Measurements from ENCODE around the gene FAM161A. TPM values are rescaled to one million over a fixed set of nuclear protein-coding genes. Genes with fewer than 3 reads are reported as not detected.
"Not testable (repeated sequence)": the region's sequence is repeated elsewhere in the genome, so short reads cannot be mapped to it uniquely, and the experiment has no call there.

Gene FAM161A
- total and polyA plus RNA-seq, 2 experiments from 2014 or later: 16.2 to 27.4 TPM

DNA sequence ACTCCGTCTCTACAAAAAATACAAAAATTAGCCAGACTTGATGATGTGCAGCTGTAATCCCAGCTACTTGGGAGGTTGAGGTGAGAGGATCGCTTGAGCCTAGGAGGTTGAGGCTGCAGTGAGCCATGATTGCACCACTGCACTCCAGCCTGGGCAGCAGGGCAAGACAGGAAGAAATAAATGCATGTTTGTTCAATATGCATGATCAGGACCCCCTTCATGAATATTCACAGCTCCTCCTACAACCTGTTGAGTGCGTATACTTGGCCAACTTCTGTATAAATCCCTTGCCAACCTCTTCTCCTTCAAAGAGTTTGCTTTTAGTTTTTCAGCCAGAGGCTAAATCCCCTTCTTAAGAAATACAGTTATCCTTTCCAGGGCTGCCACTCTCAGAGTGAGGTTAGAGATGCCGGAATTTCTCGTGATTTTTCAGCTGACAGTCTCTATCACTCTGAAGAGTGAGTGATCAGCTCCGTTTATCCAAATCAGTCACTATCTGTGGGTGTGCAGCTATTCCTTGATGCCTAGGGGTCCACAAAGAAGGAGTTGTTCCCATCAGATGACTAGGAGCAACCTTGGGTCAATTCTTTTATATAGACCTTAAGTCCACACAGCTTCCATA is 39.2 kb downstream of the FAM161A start (continued):
- TF ChIP-seq POLR2AphosphoS5 (IDR thresholded peaks at IDR 0.05; ENCODE audit: low read depth) (no peak), NANOG (IDR thresholded peaks at IDR 0.05; ENCODE audit: borderline replicate concordance) (no peak), ZNF114 (CRISPR knock-in tag; IDR thresholded peaks at IDR 0.05) (no peak), CREB1 (CRISPR knock-in tag; IDR thresholded peaks at IDR 0.05; ENCODE audit: low read depth) (no peak), STAT1 (IDR thresholded peaks at IDR 0.05; ENCODE audit: unreplicated experiment) (no peak)
- TF ChIP-seq, protein P1, sequence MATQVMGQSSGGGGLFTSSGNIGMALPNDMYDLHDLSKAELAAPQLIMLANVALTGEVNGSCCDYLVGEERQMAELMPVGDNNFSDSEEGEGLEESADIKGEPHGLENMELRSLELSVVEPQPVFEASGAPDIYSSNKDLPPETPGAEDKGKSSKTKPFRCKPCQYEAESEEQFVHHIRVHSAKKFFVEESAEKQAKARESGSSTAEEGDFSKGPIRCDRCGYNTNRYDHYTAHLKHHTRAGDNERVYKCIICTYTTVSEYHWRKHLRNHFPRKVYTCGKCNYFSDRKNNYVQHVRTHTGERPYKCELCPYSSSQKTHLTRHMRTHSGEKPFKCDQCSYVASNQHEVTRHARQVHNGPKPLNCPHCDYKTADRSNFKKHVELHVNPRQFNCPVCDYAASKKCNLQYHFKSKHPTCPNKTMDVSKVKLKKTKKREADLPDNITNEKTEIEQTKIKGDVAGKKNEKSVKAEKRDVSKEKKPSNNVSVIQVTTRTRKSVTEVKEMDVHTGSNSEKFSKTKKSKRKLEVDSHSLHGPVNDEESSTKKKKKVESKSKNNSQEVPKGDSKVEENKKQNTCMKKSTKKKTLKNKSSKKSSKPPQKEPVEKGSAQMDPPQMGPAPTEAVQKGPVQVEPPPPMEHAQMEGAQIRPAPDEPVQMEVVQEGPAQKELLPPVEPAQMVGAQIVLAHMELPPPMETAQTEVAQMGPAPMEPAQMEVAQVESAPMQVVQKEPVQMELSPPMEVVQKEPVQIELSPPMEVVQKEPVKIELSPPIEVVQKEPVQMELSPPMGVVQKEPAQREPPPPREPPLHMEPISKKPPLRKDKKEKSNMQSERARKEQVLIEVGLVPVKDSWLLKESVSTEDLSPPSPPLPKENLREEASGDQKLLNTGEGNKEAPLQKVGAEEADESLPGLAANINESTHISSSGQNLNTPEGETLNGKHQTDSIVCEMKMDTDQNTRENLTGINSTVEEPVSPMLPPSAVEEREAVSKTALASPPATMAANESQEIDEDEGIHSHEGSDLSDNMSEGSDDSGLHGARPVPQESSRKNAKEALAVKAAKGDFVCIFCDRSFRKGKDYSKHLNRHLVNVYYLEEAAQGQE (IDR thresholded peaks at IDR 0.05; ENCODE audit: unreplicated experiment): no peak

DNA sequence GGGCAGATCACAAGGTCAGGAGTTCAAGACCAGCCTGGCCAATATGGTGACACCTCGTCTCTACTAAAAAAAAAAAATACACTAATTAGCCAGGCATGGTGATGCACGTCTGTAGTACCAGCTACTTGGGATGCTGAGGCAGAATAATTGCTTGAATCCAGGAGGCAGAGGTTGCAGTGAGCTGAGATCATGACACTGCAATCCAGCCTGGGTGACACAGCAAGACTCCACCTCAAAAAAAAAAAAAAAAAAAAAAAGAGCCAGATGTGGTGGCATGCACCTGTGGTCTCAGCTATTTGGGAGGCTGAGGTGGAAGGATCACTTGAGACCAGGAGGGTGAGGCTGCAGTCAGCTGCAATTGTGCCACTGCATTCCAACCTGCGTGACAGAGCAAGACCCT is 40.5 kb downstream of the FAM161A start:
- H3K27ac ChIP-seq (ENCODE audit: low read depth); H3K79me2 ChIP-seq (replicated peaks; ENCODE audit: insufficient read depth); H3K27me3 ChIP-seq (ENCODE audit: insufficient read depth); H3K4me1 ChIP-seq (ENCODE audit: insufficient read depth); H3K36me3 ChIP-seq (ENCODE audit: insufficient read depth); H3K9me2 ChIP-seq (ENCODE audit: insufficient read depth); H3K4me3 Mint-ChIP-seq; DNase-seq (ENCODE audit: low spot score); H3K4me3 ChIP-seq; ATAC-seq; H3F3A ChIP-seq (replicated peaks; ENCODE audit: low read depth); H4K20me1 ChIP-seq (replicated peaks; ENCODE audit: insufficient read depth); H3K27ac Mint-ChIP-seq; H3K4me1 Mint-ChIP-seq; H3K27me3 Mint-ChIP-seq (ENCODE audit: insufficient read depth, low read depth, poor library complexity); H2AFZ ChIP-seq; H3K4me2 ChIP-seq; H3K36me3 Mint-ChIP-seq (ENCODE audit: low read depth); H3K9me3 Mint-ChIP-seq: not testable (repeated sequence)

DNA sequence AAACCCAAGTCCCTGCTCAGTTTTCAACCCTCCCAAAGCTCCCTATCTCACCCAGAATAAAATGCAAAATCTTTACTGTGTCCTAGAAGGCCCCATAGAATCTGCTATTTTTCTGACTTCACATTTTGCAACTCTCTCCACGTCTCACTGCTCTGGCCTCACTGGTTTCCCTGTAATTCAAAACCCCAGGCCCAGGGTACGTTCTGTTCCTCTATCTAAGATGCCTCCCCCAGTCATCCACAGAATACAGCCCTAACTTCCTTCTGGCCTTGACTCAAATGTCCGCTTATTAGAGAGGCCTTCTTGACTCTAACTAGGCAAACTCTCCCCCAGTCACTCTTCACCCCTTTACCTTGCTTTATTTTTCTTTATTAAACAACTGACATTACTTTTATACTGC is 42.0 kb downstream of the FAM161A start:
- H3K4me3 Mint-ChIP-seq: no peak overlapping the region
- H3K4me1 ChIP-seq (ENCODE audit: insufficient read depth): no peaks in the 10 kb centered on the region
- peaks cover 4% of the 10 kb centered on the region for H3K4me1 Mint-ChIP-seq
- no peak overlapping the region for H3K27ac ChIP-seq (ENCODE audit: low read depth)
- H3K4me3 ChIP-seq: no peak overlapping the region
- H3K9me2 ChIP-seq (ENCODE audit: insufficient read depth): no peaks in the 10 kb centered on the region
- no peaks in the 10 kb centered on the region for H3K36me3 Mint-ChIP-seq (ENCODE audit: low read depth)
- H4K20me1 ChIP-seq (replicated peaks; ENCODE audit: insufficient read depth): no peaks in the 10 kb centered on the region
- no peak overlapping the region for H3K27ac Mint-ChIP-seq
- H3K27me3 ChIP-seq (ENCODE audit: insufficient read depth): no peaks in the 10 kb centered on the region
- H3F3A ChIP-seq (replicated peaks; ENCODE audit: low read depth): no peaks in the 10 kb centered on the region
- no peak for TF ChIP-seq ZNF331 (CRISPR knock-in tag; IDR thresholded peaks at IDR 0.05; ENCODE audit: low read depth)
- TF ChIP-seq EZH2 (IDR thresholded peaks at IDR 0.05; ENCODE audit: low read depth, unreplicated experiment): no peak
- TF ChIP-seq CREB1 (CRISPR knock-in tag; IDR thresholded peaks at IDR 0.05; ENCODE audit: low read depth): no peak
- no peak for TF ChIP-seq STAT1 (IDR thresholded peaks at IDR 0.05; ENCODE audit: unreplicated experiment)
- H3K36me3 ChIP-seq (ENCODE audit: insufficient read depth): no peaks in the 10 kb centered on the region
- H3K4me2 ChIP-seq: no peak overlapping the region
- H3K27me3 Mint-ChIP-seq (ENCODE audit: insufficient read depth, low read depth, poor library complexity): peaks cover 10% of the 10 kb centered on the region
- no peaks in the 10 kb centered on the region for H3K79me2 ChIP-seq (replicated peaks; ENCODE audit: insufficient read depth)
- no peaks in the 10 kb centered on the region for H3K9me3 Mint-ChIP-seq
- no peak for DNase-seq (ENCODE audit: low spot score)
- ATAC-seq: no peak
- no peak overlapping the region for H2AFZ ChIP-seq

DNA sequence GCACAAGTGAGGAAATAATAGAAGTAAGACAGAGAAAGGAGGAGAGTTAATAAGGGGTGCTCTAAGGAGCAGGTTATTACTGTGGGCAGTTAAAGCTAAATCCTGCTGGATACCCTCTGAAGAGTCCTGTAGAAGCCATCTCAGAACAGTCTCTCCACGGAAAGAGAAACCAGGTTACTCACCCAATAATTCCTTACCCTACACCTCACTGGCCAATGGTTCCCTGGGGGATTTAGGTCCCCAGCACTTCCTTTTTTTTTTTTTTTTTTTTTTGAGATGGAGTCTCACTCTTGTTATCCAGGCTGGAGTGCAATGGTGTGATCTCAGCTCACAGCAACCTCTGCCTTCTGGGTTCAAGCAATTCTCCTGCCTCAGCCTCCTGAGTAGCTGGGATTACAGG is 43.7 kb downstream of the FAM161A start:
- not testable (repeated sequence) for H3K27me3 ChIP-seq (ENCODE audit: insufficient read depth); H3K4me1 Mint-ChIP-seq; H3K27ac ChIP-seq (ENCODE audit: low read depth); H3K4me2 ChIP-seq; DNase-seq (ENCODE audit: low spot score); H2AFZ ChIP-seq; H3K4me3 ChIP-seq; H4K20me1 ChIP-seq (replicated peaks; ENCODE audit: insufficient read depth); H3K36me3 ChIP-seq (ENCODE audit: insufficient read depth); H3K4me1 ChIP-seq (ENCODE audit: insufficient read depth); H3K4me3 Mint-ChIP-seq; H3K27ac Mint-ChIP-seq; H3K79me2 ChIP-seq (replicated peaks; ENCODE audit: insufficient read depth); H3F3A ChIP-seq (replicated peaks; ENCODE audit: low read depth); ATAC-seq; H3K9me2 ChIP-seq (ENCODE audit: insufficient read depth); H3K9me3 Mint-ChIP-seq; H3K36me3 Mint-ChIP-seq (ENCODE audit: low read depth)
- H3K27me3 Mint-ChIP-seq (ENCODE audit: insufficient read depth, low read depth, poor library complexity): peaks cover 12% of the 10 kb centered on the region

DNA sequence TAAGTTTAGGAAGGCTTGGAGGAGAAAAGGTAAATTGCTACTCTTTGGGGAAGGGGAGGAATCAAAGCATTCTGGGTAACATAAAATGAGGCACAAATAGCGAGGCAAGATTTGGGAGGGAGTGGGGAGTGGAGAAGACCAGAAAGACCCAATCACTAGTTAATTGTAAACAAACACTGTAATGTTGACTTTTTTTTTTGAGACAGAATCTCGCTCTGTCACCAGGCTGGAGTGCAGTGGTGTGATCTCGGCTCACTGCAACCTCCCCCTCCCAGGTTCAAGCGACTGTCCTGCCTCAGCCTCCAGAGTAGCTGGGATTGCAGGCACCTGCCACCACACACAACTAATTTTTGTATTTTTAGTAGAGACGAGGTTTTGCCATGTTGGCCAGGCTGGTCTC is 45.2 kb downstream of the FAM161A start:
- H3K36me3 Mint-ChIP-seq (ENCODE audit: low read depth); H3K36me3 ChIP-seq (ENCODE audit: insufficient read depth); H3K4me1 Mint-ChIP-seq; H3K27ac ChIP-seq (ENCODE audit: low read depth); H3F3A ChIP-seq (replicated peaks; ENCODE audit: low read depth); DNase-seq (ENCODE audit: low spot score); H3K27ac Mint-ChIP-seq; H3K79me2 ChIP-seq (replicated peaks; ENCODE audit: insufficient read depth); H3K4me1 ChIP-seq (ENCODE audit: insufficient read depth); H3K4me3 Mint-ChIP-seq; H3K27me3 ChIP-seq (ENCODE audit: insufficient read depth); H3K9me3 Mint-ChIP-seq; H3K4me2 ChIP-seq; H3K4me3 ChIP-seq; H3K9me2 ChIP-seq (ENCODE audit: insufficient read depth); H4K20me1 ChIP-seq (replicated peaks; ENCODE audit: insufficient read depth); ATAC-seq: not testable (repeated sequence)
- peaks cover 12% of the 10 kb centered on the region for H3K27me3 Mint-ChIP-seq (ENCODE audit: insufficient read depth, low read depth, poor library complexity)
- 0 out of 2 replicates have a peak overlapping the region, but pooled peaks have one; percentile 13 for H2AFZ ChIP-seq
